Measurements from ENCODE around the gene SAMD13.

Gene SAMD13

GRCh38 chr1:84301785-84302385 is 377 bp downstream of the SAMD13 start:
- peak overlapping the region; percentile 11 for H3K4me3 ChIP-seq (ENCODE audit: low read length)
- H3K4me1 ChIP-seq (ENCODE audit: control insufficient read depth, insufficient read depth, low read length) = peaks cover 40% of the 10 kb centered on the region
- no peak overlapping the region for H3K9ac ChIP-seq (ENCODE audit: low read depth, low read length)
- peak overlapping the region; percentile 84 for H3K4me2 ChIP-seq (ENCODE audit: low read length)
- no peaks in the 10 kb centered on the region for H3K9me3 ChIP-seq (replicated peaks; ENCODE audit: low read length)
- H3K27me3 ChIP-seq (ENCODE audit: control insufficient read depth, insufficient read depth, low read length) = no peaks in the 10 kb centered on the region
- H3K36me3 ChIP-seq (ENCODE audit: insufficient read depth, low read length) = no peaks in the 10 kb centered on the region

- Histone ChIP-seq H3K4me3 (ENCODE audit: low read length) (peak overlapping the region; percentile 62), H3K9ac (ENCODE audit: low read depth, low read length) (peak overlapping the region; percentile 57)
Measured at GRCh38 chr1:84303314-84303830, 1.9 kb downstream of the SAMD13 start.

GRCh38 chr1:84307398-84307797 is 5.9 kb downstream of the SAMD13 start:
- no peaks in the 10 kb centered on the region for H3K9me3 ChIP-seq (replicated peaks; ENCODE audit: low read length)
- H3K4me2 ChIP-seq (ENCODE audit: low read length) = no peak overlapping the region
- H3K4me1 ChIP-seq (ENCODE audit: control insufficient read depth, insufficient read depth, low read length) = peaks cover 11% of the 10 kb centered on the region
- no peaks in the 10 kb centered on the region for H3K27me3 ChIP-seq (ENCODE audit: control insufficient read depth, insufficient read depth, low read length)
- H3K4me3 ChIP-seq (ENCODE audit: low read length) = no peak overlapping the region
- H3K36me3 ChIP-seq (ENCODE audit: insufficient read depth, low read length) = no peaks in the 10 kb centered on the region
- H3K9ac ChIP-seq (ENCODE audit: low read depth, low read length) = no peak overlapping the region

More at GRCh38 chr1:84303314-84303830, 1.9 kb downstream of the SAMD13 start:
- H3K27me3 ChIP-seq (ENCODE audit: control insufficient read depth, insufficient read depth, low read length) = no peaks in the 10 kb centered on the region
- peak overlapping the region; percentile 84 for H3K4me2 ChIP-seq (ENCODE audit: low read length)
- H3K4me1 ChIP-seq (ENCODE audit: control insufficient read depth, insufficient read depth, low read length) = peaks cover 40% of the 10 kb centered on the region
- no peaks in the 10 kb centered on the region for H3K9me3 ChIP-seq (replicated peaks; ENCODE audit: low read length)
- no peaks in the 10 kb centered on the region for H3K36me3 ChIP-seq (ENCODE audit: insufficient read depth, low read length)

GRCh38 chr1:84311296-84311695 is 9.8 kb downstream of the SAMD13 start:
- no peak overlapping the region for H3K9ac ChIP-seq (ENCODE audit: low read depth, low read length)

GRCh38 chr1:84319662-84320061 is 18.2 kb downstream of the SAMD13 start:
- Histone ChIP-seq H3K4me1 (ENCODE audit: control insufficient read depth, insufficient read depth, low read length) (no peaks in the 10 kb centered on the region), H3K9me3 (replicated peaks; ENCODE audit: low read length) (no peaks in the 10 kb centered on the region), H3K4me2 (ENCODE audit: low read length) (no peak overlapping the region), H3K4me3 (ENCODE audit: low read length) (no peak overlapping the region), H3K27me3 (ENCODE audit: control insufficient read depth, insufficient read depth, low read length) (no peaks in the 10 kb centered on the region), H3K36me3 (ENCODE audit: insufficient read depth, low read length) (no peaks in the 10 kb centered on the region), H3K9ac (ENCODE audit: low read depth, low read length) (no peak overlapping the region)

More at GRCh38 chr1:84311296-84311695, 9.8 kb downstream of the SAMD13 start:
- H3K4me3 ChIP-seq (ENCODE audit: low read length) = no peak overlapping the region
- H3K27me3 ChIP-seq (ENCODE audit: control insufficient read depth, insufficient read depth, low read length) = no peaks in the 10 kb centered on the region
- H3K4me1 ChIP-seq (ENCODE audit: control insufficient read depth, insufficient read depth, low read length) = no peaks in the 10 kb centered on the region
- no peaks in the 10 kb centered on the region for H3K36me3 ChIP-seq (ENCODE audit: insufficient read depth, low read length)
- no peaks in the 10 kb centered on the region for H3K9me3 ChIP-seq (replicated peaks; ENCODE audit: low read length)
- no peak overlapping the region for H3K4me2 ChIP-seq (ENCODE audit: low read length)

- Histone ChIP-seq H3K4me1 (ENCODE audit: control insufficient read depth, insufficient read depth, low read length) (no peaks in the 10 kb centered on the region), H3K9ac (ENCODE audit: low read depth, low read length) (no peak overlapping the region), H3K4me3 (ENCODE audit: low read length) (no peak overlapping the region), H3K9me3 (replicated peaks; ENCODE audit: low read length) (no peaks in the 10 kb centered on the region), H3K4me2 (ENCODE audit: low read length) (no peak overlapping the region), H3K36me3 (ENCODE audit: insufficient read depth, low read length) (no peaks in the 10 kb centered on the region), H3K27me3 (ENCODE audit: control insufficient read depth, insufficient read depth, low read length) (no peaks in the 10 kb centered on the region)
Measured at GRCh38 chr1:84327830-84328229, 26.3 kb downstream of the SAMD13 start.

- Histone ChIP-seq H3K9me3 (replicated peaks; ENCODE audit: low read length) (no peaks in the 10 kb centered on the region), H3K4me3 (ENCODE audit: low read length) (no peak overlapping the region), H3K36me3 (ENCODE audit: insufficient read depth, low read length) (no peaks in the 10 kb centered on the region), H3K4me2 (ENCODE audit: low read length) (no peak overlapping the region), H3K9ac (ENCODE audit: low read depth, low read length) (no peak overlapping the region), H3K27me3 (ENCODE audit: control insufficient read depth, insufficient read depth, low read length) (no peaks in the 10 kb centered on the region), H3K4me1 (ENCODE audit: control insufficient read depth, insufficient read depth, low read length) (no peaks in the 10 kb centered on the region)
Measured at GRCh38 chr1:84330125-84330984, 28.8 kb downstream of the SAMD13 start.

GRCh38 chr1:84339503-84339902 is 38.0 kb downstream of the SAMD13 start:
- Histone ChIP-seq H3K9ac (ENCODE audit: low read depth, low read length) (no peak overlapping the region), H3K27me3 (ENCODE audit: control insufficient read depth, insufficient read depth, low read length) (no peaks in the 10 kb centered on the region), H3K9me3 (replicated peaks; ENCODE audit: low read length) (no peaks in the 10 kb centered on the region), H3K4me1 (ENCODE audit: control insufficient read depth, insufficient read depth, low read length) (peaks cover 3% of the 10 kb centered on the region), H3K36me3 (ENCODE audit: insufficient read depth, low read length) (no peaks in the 10 kb centered on the region), H3K4me3 (ENCODE audit: low read length) (no peak overlapping the region), H3K4me2 (ENCODE audit: low read length) (no peak overlapping the region)

GRCh38 chr1:84344286-84344685 is 42.8 kb downstream of the SAMD13 start:
- Histone ChIP-seq H3K4me3 (ENCODE audit: low read length) (no peak overlapping the region), H3K9me3 (replicated peaks; ENCODE audit: low read length) (no peaks in the 10 kb centered on the region), H3K27me3 (ENCODE audit: control insufficient read depth, insufficient read depth, low read length) (no peaks in the 10 kb centered on the region), H3K4me2 (ENCODE audit: low read length) (no peak overlapping the region), H3K36me3 (ENCODE audit: insufficient read depth, low read length) (no peaks in the 10 kb centered on the region), H3K4me1 (ENCODE audit: control insufficient read depth, insufficient read depth, low read length) (peaks cover 7% of the 10 kb centered on the region), H3K9ac (ENCODE audit: low read depth, low read length) (no peak overlapping the region)

GRCh38 chr1:84345220-84345619 is 43.7 kb downstream of the SAMD13 start:
- H3K4me3 ChIP-seq (ENCODE audit: low read length) = no peak overlapping the region
- no peak overlapping the region for H3K9ac ChIP-seq (ENCODE audit: low read depth, low read length)
- H3K9me3 ChIP-seq (replicated peaks; ENCODE audit: low read length) = no peaks in the 10 kb centered on the region
- no peaks in the 10 kb centered on the region for H3K36me3 ChIP-seq (ENCODE audit: insufficient read depth, low read length)
- H3K4me1 ChIP-seq (ENCODE audit: control insufficient read depth, insufficient read depth, low read length) = peaks cover 7% of the 10 kb centered on the region
- H3K27me3 ChIP-seq (ENCODE audit: control insufficient read depth, insufficient read depth, low read length) = no peaks in the 10 kb centered on the region
- H3K4me2 ChIP-seq (ENCODE audit: low read length) = no peak overlapping the region

- Histone ChIP-seq H3K4me2 (ENCODE audit: low read length) (no peak overlapping the region), H3K9ac (ENCODE audit: low read depth, low read length) (no peak overlapping the region), H3K36me3 (ENCODE audit: insufficient read depth, low read length) (no peaks in the 10 kb centered on the region), H3K4me1 (ENCODE audit: control insufficient read depth, insufficient read depth, low read length) (peaks cover 9% of the 10 kb centered on the region), H3K9me3 (replicated peaks; ENCODE audit: low read length) (no peaks in the 10 kb centered on the region), H3K4me3 (ENCODE audit: low read length) (no peak overlapping the region), H3K27me3 (ENCODE audit: control insufficient read depth, insufficient read depth, low read length) (no peaks in the 10 kb centered on the region)
Measured at GRCh38 chr1:84347271-84347931, 45.9 kb downstream of the SAMD13 start.
